Stimulated activated CD8-positive, alpha-beta memory T cell treated with anti-CD3 and anti-CD28 coated beads, Interleukin-15, amount 100 ng/mL, for 24 hours (primary cell): ENCODE measurements around the gene PIEZO1.

Experiments used
- DNase-seq: peaks from one replicate; pipeline ENCODE4 v3.0.0-alpha.2; 2020; ENCODE audit warnings: low read depth

PIEZO1 gene

GRCh38 chr16:88769617-88770460 lies 15.2 kb downstream of the PIEZO1 start:
- no peak for DNase-seq

GRCh38 chr16:88768071-88768783 lies 16.8 kb downstream of the PIEZO1 start:
- no peak for DNase-seq

- no peak for DNase-seq
Observed at GRCh38 chr16:88767546-88768070, 17.4 kb downstream of the PIEZO1 start.

- DNase-seq: no peak
Observed at GRCh38 chr16:88766975-88767374, 18.0 kb downstream of the PIEZO1 start.

GRCh38 chr16:88764913-88765349 lies 20.1 kb downstream of the PIEZO1 start:
- no peak for DNase-seq

- DNase-seq: no peak
Observed at GRCh38 chr16:88764080-88764479, 20.9 kb downstream of the PIEZO1 start.

GRCh38 chr16:88763502-88764053 lies 21.4 kb downstream of the PIEZO1 start:
- no peak for DNase-seq

GRCh38 chr16:88762941-88763340 lies 22.1 kb downstream of the PIEZO1 start:
- DNase-seq: no peak

- DNase-seq: no peak
Observed at GRCh38 chr16:88762258-88762870, 22.7 kb downstream of the PIEZO1 start.

- no peak for DNase-seq
Observed at GRCh38 chr16:88761830-88762229, 23.2 kb downstream of the PIEZO1 start.

- DNase-seq: no peak
Observed at GRCh38 chr16:88761143-88761534, 23.9 kb downstream of the PIEZO1 start.

- DNase-seq: no peak
Observed at GRCh38 chr16:88760424-88761142, 24.4 kb downstream of the PIEZO1 start.

GRCh38 chr16:88759976-88760350 lies 25.1 kb downstream of the PIEZO1 start:
- no peak for DNase-seq

GRCh38 chr16:88759245-88759975 lies 25.6 kb downstream of the PIEZO1 start:
- DNase-seq: no peak

GRCh38 chr16:88758944-88759244 lies 26.1 kb downstream of the PIEZO1 start:
- DNase-seq: no peak

GRCh38 chr16:88758227-88758943 lies 26.6 kb downstream of the PIEZO1 start:
- no peak for DNase-seq

GRCh38 chr16:88755745-88756443 lies 29.1 kb downstream of the PIEZO1 start:
- DNase-seq: no peak

GRCh38 chr16:88754912-88755744 lies 29.9 kb downstream of the PIEZO1 start:
- DNase-seq: no peak
